Measurements from ENCODE around the gene INPP5D. TPM values are rescaled to one million over a fixed set of nuclear protein-coding genes. Genes with fewer than 3 reads are reported as not detected.
A peak's percentile ranks its signal among the peaks of the same experiment; 100 is the strongest.

The INPP5D gene
- total and polyA plus RNA-seq, 2 of the 13 experiments (the other 11 are each of a cell fraction or from before 2014, with no cell fraction given): 16.7 to 18.0 TPM

DNA sequence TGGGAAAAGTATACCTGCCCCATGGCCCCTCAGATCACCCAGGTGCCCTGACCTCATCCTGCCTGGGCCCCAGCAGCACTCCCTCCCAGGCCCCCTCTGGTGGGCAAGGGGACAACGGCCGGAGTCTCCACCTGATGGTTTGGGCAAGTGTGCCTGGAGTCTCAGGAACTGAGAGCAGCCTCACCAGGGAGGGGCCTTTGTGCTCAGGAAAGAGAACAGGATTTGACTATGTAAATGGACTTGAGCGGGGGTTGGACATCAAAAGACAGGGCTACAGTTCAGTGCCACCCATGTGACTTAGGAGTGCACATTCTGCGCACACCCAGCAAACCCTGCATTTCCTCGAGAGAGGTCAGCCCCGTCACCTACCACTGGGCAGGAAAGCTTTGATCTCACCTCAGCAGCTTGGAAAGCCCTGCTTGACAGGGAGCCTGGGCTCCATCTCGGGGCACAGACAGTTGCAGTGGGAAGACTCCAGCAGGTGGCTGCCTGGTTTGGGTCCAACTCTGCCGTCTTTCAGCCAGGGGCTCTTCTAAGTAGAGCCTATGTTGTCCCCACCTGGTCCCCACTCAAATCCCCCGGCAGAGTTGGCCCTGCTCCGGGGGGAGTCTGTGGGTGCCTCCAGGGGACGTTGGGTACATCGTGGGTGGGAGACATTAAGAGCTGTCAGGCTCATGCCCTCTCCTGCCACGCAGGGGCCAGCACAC lies 3.3 kb downstream of the INPP5D start (continued):
- no peak for TF ChIP-seq ZNF562 (CRISPR knock-in tag; IDR thresholded peaks at IDR 0.05; ENCODE audit: borderline replicate concordance)
- TF ChIP-seq ZNF670 (CRISPR knock-in tag; IDR thresholded peaks at IDR 0.05; ENCODE audit: borderline replicate concordance): peak; percentile 79
- TF ChIP-seq, protein P1, sequence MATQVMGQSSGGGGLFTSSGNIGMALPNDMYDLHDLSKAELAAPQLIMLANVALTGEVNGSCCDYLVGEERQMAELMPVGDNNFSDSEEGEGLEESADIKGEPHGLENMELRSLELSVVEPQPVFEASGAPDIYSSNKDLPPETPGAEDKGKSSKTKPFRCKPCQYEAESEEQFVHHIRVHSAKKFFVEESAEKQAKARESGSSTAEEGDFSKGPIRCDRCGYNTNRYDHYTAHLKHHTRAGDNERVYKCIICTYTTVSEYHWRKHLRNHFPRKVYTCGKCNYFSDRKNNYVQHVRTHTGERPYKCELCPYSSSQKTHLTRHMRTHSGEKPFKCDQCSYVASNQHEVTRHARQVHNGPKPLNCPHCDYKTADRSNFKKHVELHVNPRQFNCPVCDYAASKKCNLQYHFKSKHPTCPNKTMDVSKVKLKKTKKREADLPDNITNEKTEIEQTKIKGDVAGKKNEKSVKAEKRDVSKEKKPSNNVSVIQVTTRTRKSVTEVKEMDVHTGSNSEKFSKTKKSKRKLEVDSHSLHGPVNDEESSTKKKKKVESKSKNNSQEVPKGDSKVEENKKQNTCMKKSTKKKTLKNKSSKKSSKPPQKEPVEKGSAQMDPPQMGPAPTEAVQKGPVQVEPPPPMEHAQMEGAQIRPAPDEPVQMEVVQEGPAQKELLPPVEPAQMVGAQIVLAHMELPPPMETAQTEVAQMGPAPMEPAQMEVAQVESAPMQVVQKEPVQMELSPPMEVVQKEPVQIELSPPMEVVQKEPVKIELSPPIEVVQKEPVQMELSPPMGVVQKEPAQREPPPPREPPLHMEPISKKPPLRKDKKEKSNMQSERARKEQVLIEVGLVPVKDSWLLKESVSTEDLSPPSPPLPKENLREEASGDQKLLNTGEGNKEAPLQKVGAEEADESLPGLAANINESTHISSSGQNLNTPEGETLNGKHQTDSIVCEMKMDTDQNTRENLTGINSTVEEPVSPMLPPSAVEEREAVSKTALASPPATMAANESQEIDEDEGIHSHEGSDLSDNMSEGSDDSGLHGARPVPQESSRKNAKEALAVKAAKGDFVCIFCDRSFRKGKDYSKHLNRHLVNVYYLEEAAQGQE (IDR thresholded peaks at IDR 0.05; ENCODE audit: borderline replicate concordance in 1 of 2, low read depth in 1 of 2, low read length in 2 of 2): peak in 1 of 2 experiments; percentile 46; a peak in 1 of 4 replicates
- TF ChIP-seq SP1 (IDR thresholded peaks at IDR 0.05): no peak
- TF ChIP-seq SP1 (CRISPR knock-in tag; IDR thresholded peaks at IDR 0.05): peak; percentile 40
- TF ChIP-seq ZNF737 (CRISPR knock-in tag; IDR thresholded peaks at IDR 0.05; ENCODE audit: borderline replicate concordance): 0 out of 2 replicates have a peak, but pooled peaks have one; percentile 29
- TF ChIP-seq HNF4A (CRISPR knock-in tag; IDR thresholded peaks at IDR 0.05): peak; percentile 82
- TF ChIP-seq ZNF138 (CRISPR knock-in tag; IDR thresholded peaks at IDR 0.05; ENCODE audit: low read depth): no peak
- peak; percentile 79; the same call in 1 of the 2 replicates for TF ChIP-seq ZNF550 (CRISPR knock-in tag; IDR thresholded peaks at IDR 0.05; ENCODE audit: borderline replicate concordance)
- TF ChIP-seq NFIB (CRISPR knock-in tag; IDR thresholded peaks at IDR 0.05; ENCODE audit: borderline replicate concordance): no peak
- TF ChIP-seq NFKBIZ (CRISPR knock-in tag; IDR thresholded peaks at IDR 0.05): peak; percentile 91
- TF ChIP-seq ZNF326 (CRISPR knock-in tag; IDR thresholded peaks at IDR 0.05; ENCODE audit: borderline replicate concordance): no peak
- no peak for TF ChIP-seq U2AF2 (IDR thresholded peaks at IDR 0.05; ENCODE audit: low read depth, low read length)
- no peak for TF ChIP-seq PAF1 (CRISPR knock-in tag; IDR thresholded peaks at IDR 0.05)
- TF ChIP-seq MIXL1 (CRISPR knock-in tag; IDR thresholded peaks at IDR 0.05): no peak
- TF ChIP-seq ZNF720 (CRISPR knock-in tag; IDR thresholded peaks at IDR 0.05): 0 out of 2 replicates have a peak, but pooled peaks have one; percentile 32
- TF ChIP-seq, protein P2, sequence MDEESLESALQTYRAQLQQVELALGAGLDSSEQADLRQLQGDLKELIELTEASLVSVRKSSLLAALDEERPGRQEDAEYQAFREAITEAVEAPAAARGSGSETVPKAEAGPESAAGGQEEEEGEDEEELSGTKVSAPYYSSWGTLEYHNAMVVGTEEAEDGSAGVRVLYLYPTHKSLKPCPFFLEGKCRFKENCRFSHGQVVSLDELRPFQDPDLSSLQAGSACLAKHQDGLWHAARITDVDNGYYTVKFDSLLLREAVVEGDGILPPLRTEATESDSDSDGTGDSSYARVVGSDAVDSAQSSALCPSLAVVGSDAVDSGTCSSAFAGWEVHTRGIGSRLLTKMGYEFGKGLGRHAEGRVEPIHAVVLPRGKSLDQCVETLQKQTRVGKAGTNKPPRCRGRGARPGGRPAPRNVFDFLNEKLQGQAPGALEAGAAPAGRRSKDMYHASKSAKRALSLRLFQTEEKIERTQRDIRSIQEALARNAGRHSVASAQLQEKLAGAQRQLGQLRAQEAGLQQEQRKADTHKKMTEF (CRISPR knock-in tag; IDR thresholded peaks at IDR 0.05): peak; percentile 95
- TF ChIP-seq GATA4 (IDR thresholded peaks at IDR 0.05; ENCODE audit: borderline replicate concordance, low read depth): no peak
- TF ChIP-seq ZNF607 (CRISPR knock-in tag; IDR thresholded peaks at IDR 0.05; ENCODE audit: borderline replicate concordance): peak; percentile 89
- no peak for TF ChIP-seq ONECUT2 (CRISPR knock-in tag; IDR thresholded peaks at IDR 0.05)
- TF ChIP-seq, protein P3, sequence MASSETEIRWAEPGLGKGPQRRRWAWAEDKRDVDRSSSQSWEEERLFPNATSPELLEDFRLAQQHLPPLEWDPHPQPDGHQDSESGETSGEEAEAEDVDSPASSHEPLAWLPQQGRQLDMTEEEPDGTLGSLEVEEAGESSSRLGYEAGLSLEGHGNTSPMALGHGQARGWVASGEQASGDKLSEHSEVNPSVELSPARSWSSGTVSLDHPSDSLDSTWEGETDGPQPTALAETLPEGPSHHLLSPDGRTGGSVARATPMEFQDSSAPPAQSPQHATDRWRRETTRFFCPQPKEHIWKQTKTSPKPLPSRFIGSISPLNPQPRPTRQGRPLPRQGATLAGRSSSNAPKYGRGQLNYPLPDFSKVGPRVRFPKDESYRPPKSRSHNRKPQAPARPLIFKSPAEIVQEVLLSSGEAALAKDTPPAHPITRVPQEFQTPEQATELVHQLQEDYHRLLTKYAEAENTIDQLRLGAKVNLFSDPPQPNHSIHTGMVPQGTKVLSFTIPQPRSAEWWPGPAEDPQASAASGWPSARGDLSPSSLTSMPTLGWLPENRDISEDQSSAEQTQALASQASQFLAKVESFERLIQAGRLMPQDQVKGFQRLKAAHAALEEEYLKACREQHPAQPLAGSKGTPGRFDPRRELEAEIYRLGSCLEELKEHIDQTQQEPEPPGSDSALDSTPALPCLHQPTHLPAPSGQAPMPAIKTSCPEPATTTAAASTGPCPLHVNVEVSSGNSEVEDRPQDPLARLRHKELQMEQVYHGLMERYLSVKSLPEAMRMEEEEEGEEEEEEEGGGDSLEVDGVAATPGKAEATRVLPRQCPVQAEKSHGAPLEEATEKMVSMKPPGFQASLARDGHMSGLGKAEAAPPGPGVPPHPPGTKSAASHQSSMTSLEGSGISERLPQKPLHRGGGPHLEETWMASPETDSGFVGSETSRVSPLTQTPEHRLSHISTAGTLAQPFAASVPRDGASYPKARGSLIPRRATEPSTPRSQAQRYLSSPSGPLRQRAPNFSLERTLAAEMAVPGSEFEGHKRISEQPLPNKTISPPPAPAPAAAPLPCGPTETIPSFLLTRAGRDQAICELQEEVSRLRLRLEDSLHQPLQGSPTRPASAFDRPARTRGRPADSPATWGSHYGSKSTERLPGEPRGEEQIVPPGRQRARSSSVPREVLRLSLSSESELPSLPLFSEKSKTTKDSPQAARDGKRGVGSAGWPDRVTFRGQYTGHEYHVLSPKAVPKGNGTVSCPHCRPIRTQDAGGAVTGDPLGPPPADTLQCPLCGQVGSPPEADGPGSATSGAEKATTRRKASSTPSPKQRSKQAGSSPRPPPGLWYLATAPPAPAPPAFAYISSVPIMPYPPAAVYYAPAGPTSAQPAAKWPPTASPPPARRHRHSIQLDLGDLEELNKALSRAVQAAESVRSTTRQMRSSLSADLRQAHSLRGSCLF (CRISPR knock-in tag; IDR thresholded peaks at IDR 0.05; ENCODE audit: borderline replicate concordance): no peak
